Posterior cingulate gyrus (tissue), 11 donors: ENCODE results near the gene B3GNT9.
A peak's percentile ranks its signal among the peaks of the same experiment; 100 is the strongest.
"Not testable (repeated sequence)": the region's sequence is repeated elsewhere in the genome, so short reads cannot be mapped to it uniquely, and the experiment has no call there.

ENCODE experiments used
- DNase-seq, 10 donors: peaks; one replicate each; pipeline versions ENCODE4 v3.0.0 to v3.0.0-alpha.2; 2020 to 2021; ENCODE audit warnings: mixed read lengths in 3 of 10
- intact Hi-C: fragments of 100-400 bp; cut with DNase I; formaldehyde crosslinking; loops from one replicate; pipeline ENCODE4 v1.15.1; 2023

Gene B3GNT9

DNA sequence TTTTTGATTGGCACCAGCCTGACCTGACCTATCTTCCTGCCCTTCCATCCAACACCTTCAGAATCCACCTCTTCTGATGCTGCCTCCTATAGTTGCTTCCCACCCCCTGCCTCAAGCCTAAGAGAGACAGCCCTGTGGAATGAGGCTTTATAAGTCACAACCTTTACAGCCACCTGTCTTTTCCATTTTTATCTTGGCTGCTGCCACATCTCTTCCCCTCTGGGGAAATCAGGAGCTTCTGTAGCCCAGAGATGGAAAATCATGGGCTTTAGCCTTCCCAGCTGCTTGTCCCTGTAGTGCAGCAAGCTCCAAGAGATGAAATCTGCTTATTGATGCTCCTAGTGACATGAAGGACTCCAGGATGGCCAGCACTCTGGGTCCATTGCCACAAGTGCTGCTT, 22.4 kb downstream of the B3GNT9 start:
- intact Hi-C loops, result no loop called here
- DNase-seq, result no peak

DNA sequence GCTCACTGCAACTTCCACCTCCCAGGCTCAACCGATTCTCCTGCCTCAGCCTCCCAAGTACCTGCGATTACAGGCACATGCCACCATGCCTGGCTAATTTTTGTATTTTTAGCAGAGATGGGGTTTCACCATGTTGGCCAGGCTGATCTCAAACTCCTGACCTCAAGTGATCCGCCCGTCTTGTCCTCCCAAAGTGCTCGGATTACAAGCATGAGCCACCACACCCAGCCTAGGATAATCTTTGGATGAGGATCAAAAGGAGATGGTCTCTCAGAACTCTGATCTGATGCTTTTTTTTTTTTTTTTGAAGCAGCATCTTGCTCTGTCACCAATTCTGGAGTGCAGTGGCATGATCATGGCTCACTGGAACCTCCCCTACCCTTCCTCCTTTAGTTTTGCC, 28.0 kb downstream of the B3GNT9 start:
- intact Hi-C loops, DNase-seq: not testable (repeated sequence)

DNA sequence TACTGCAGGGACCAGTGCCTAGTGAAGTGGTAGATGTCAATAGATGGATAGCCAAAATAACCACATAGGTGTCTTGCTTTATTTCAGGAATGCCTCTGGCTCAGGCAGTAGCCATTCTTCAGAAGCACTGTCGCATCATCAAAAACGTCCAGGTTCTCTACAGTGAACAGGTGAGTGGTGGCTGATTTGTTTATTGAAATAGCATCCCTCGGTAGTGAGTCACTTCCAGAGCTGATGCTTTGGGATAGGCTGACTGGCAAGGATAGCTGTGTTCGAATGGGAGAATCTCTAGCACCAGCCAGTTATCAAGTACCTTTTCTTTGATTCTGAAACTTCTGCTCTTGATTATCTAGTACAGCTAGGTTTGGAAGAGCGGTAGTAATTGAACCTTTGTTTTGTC, 30.8 kb downstream of the B3GNT9 start:
- intact Hi-C loops, result no loop called here
- no peak for DNase-seq

DNA sequence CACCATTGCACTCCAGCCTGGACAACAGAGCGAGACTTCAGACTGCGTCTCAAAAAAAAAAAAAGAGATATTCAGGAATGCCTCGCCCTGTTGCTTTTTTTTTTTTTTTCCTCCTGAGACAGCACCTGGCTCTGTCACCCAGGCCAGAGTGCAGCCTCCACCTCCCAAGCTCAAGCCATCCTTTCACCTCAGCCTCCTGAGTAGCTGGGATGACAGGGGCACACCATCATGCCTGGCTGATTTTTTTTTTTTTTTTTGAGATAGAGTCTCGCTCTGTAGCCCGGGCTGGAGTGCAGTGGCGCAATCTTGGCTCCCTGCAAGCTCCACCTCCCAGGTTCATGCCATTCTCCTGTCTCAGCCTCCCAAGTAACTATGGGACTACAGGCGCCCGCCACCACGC, 33.1 kb downstream of the B3GNT9 start:
- DNase-seq, result no peak
- intact Hi-C loops, result no loop called here

DNA sequence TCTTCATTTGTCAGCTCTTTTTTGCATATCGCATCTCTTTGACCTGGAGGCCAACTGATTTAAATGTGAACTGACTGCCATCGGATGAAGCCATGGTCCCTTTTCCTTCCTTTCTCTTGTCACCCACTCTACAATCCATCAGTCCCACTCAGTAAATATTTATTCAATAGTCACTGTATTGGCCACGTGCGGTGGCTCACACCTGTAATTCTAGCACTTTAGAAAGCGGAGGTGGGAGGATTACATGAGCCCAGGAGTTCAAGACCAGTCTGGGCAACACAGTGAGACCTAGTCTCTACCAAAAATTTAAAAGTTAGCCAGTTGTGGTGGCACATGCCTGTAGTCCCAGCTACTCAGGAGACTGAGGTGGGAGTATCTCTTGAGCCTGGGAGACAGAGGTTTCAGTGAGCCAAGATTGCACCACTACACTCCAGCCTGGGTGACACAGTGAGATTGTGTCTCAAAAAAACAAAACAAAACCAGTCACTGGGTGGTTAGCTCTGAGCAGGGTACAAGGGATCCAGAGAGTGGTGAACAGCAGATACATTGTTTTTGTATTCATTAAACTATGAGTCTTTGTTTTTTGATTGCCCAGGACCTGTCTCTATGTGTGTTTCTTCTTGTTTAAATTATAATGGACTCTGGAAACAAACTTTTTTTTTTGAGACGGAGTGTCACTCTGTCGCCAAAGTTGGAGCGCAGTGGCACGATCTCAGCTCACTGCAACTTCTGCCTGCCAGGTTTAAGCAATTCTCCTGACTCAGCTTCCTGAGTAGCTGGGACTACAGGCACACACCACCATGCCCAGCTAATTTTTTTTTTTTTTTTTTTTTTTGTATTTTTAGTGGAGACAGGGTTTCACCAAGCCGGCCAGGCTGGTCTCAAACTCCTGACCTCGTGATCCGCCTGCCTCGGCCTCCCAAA, 34.1 kb downstream of the B3GNT9 start:
- DNase-seq, result no peak
- intact Hi-C loops, result no loop called here

DNA sequence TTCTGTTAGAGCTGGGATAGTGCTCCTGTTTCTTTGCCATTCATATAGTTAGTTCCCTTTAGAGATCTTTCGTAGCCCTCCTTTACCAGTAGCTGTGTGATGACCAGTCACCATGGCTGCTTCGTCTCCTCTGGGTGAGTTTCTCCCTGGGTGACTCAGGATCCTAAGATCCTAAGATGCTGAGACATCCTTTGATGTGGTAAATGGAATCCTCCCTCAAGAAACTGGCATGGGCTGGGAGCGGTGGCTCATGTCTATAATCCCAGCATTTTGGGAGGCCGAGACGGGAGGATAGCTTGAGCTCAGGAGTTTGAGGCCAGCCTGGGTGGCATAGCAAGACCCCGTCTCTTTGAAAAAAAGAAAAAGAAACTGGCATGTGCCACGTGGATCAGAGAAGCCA, 35.2 kb downstream of the B3GNT9 start:
- DNase-seq, result no peak
- intact Hi-C loops, result no loop called here

DNA sequence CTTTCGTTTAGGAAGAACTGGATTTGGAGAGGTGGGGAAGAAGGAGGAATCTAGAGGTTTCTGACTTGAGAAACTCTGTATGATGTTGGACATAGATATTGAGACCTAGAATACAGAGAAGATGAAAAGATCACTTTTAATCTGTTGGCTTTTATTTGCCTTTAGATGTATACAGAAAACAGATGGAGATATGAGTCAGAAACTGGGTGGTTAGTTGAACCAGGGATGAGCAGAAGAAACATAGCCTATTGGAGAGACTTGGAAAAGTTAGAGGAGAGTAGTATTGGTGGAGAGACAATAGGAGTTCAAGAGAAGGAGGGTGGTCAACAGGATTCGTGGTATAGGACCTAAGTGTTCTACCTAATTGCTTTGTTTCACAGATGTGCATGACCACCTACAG, 36.0 kb downstream of the B3GNT9 start:
- no peak for DNase-seq
- intact Hi-C loops, result loop anchor here (5.0 kb wide), 1 partner anchor 43 kb away; the partner anchor contains the start of genes FBXL8 and TRADD

DNA sequence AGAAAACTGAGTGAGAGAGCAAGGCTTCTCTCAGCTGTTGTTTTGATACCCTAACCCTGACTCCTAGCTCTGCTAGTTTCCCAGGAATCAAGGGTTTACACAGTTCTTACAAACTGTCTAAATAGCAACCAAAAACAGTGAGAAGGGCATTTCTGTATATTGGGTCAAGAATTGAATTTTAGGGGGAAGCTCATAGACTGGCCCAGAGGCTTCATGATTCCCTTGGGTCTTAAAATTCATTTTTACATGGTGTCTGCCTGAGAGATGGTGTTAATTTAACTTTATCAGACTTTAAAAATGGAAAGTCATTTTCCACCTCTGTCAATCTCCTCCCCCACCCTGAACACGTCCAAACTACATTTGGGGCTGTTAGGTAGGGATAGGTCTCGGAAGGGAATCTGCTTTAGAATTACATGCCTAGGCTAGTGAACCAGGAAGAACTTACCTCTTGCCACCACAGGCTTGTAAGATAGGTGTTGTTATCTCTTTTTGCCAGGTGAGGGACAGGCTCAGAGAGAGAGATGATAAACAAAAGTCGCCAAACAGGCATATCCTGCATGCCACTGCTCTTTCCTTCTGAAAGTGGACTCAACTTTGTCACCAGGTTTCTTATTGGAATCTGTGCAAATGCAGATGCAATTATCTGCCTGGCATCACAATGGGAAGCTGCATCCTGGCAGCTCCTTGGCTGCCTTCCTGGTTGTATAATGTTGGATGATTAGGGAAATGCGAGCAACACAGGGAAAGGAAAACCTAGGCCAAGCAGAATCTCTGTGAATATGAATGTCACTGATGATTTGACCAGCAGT, 38.0 kb downstream of the B3GNT9 start:
- no peak for DNase-seq
- intact Hi-C loops, result loop anchor here (5.0 kb wide), 1 partner anchor 45 kb away; the partner anchor contains the start of genes FBXL8 and TRADD

DNA sequence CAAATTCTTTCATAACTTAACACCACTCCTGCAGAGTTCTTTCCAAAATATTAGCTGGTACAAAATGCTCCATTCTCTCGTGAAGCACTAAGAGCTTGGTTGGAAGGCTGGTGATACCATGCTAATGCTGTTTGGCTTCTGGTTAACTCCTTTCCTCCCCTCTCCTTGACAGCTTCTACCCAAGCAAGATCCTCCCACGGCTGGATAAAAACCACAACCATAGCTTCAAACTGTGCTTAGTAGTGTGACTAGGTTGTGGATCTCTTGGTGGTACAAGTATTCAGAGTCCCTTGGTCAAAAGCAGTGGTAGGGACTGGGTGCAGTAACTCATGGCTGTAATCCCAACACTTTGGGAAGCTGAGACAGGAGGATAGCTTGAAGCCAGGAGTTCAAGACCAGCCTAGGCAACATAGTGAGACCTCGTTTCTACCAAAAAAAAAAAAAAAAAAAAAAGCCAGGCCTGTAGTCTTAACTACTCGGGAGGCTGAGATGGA, 38.8 kb downstream of the B3GNT9 start:
- intact Hi-C loops, result loop anchor here (5.0 kb wide), 1 partner anchor 45 kb away; the partner anchor contains the start of genes FBXL8 and TRADD
- no peak for DNase-seq

DNA sequence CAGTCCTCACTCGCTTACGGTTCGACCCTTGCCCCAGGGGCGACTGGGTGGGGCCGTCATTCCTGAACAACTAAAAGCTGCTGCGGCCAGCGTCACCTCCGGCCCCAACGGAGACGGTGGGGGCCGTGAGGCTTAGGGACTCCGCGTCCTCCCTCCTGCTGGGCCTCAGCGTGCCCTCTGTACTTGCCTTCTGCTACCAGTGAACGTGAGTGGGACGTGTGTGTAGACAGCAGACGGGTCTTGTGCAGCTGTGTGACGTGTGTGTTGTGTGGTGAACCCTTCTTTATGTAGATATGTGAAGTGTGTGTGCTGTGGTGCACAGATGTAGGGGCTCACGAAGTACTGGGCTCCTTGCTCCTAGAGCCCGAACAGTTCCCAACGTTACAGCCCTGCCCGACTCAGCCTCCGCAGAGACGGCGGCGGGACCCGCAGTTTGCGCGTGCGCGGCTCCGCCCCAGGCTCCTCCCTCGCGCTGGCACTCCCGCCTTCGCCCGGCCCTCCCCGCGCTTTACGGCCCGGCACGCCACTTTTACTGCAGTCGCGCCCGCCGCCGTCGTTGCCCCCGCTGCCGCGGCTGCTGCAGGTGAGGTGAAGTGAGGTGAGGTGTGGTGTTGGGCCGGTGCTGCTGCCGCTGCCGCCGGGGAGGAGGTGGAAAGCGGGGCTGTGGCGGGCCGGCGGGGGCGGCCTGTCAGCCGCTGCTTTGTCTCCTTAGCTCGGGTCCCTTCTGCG, 41.2 kb downstream of the B3GNT9 start, which contains the start of gene PHAF1:
Gene PHAF1 (plus strand): TSS at position 535 of the 729 bp plus-strand sequence. CDS start 235 bp downstream, outside the sequence.
- peak; percentile 92 to 99 (median 96) for DNase-seq
- intact Hi-C loops, result loop anchor here (5.0 kb wide), 2 partner anchors 48 to 82 kb away; partner anchors contain the start of genes CBFB, FBXL8 and TRADD

DNA sequence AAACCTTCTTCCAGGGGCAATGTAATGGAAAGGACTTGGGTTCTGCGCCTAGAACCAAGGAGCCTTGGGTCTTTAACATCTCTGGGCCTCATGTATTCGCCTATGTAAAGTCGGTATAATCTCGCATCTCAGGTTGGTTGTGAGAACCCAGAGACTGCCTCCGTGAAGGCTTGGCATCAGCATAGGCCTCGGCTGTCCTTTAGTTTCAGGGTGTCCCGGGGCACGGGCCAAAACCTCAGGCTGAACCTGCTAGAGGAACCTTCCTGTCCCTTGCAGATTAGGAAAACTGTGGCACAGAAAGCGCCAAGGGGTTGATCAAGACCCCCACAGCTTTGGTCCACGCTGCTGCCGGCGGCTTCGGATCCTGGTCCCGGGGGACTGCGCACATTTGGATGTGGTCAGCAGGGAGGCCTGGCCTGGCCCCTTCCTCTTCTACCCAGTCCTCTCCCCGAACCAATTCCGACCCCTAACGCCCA, 41.8 kb downstream of the B3GNT9 start:
- no peak for DNase-seq
- intact Hi-C loops, result loop anchor here (5.0 kb wide), 1 partner anchor 82 kb away; the partner anchor contains the start of gene CBFB

DNA sequence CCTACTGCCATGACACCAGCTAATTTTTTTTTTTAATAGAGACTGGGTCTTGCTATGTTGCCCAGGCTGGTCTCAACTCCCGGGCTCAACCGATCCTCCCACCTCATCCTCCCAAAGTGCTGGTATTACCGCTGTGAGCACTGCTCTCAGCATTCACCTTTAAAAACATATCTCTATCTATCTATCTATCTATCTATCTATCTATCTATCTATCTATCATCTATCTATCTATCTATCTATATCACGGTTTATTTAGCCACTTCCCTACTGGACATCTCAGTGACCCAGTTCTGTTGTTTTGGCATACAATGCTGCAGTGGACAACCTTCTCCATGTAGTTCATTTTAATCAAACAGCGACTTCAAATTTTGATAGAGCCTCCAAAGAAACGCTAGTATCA, 42.3 kb downstream of the B3GNT9 start:
- no peak for DNase-seq
- intact Hi-C loops, result loop anchor here (5.0 kb wide), 1 partner anchor 81 kb away; the partner anchor contains the start of gene CBFB

DNA sequence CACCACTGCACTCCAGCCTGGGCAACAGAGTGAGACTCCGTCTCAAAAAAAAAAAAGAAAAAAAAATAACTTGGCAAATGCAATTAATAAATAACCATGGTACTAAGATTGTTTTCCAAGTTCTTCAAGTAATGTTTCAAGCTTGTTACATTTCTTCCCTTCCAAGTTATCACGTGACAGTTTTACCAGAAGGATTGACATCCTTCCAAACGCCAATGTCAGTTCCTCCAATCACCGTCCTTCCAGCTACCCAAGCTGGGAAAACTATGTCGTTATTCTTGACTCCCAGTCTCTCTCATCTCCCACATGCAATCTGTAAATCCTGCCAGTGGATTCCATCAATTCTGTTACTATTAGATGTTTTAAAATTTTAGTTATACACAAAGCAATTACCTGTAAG, 44.9 kb downstream of the B3GNT9 start:
- intact Hi-C loops, result loop anchor here (5.0 kb wide), 1 partner anchor 79 kb away; the partner anchor contains the start of gene CBFB
- DNase-seq, result no peak

DNA sequence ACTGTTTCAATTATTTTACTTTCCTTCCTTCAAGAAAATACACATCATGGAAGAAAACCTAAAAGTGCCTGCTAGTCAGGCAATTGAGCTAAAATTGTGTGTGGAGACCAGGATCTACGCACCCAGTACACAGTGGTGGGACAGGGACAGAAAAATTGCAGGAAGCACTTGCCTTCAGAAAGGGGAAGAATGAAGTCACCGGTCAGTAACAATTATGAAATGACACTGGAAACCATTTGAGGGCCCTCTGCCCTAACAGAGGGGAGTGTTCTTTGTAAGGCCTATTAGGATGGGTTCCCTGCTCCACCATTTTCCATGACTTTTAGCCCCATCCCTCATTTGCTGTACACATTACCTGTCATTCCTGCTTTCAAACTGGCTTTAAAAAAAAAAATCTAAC, 45.6 kb downstream of the B3GNT9 start:
- no peak for DNase-seq
- intact Hi-C loops, result loop anchor here (5.0 kb wide), 1 partner anchor 78 kb away; the partner anchor contains the start of gene CBFB

DNA sequence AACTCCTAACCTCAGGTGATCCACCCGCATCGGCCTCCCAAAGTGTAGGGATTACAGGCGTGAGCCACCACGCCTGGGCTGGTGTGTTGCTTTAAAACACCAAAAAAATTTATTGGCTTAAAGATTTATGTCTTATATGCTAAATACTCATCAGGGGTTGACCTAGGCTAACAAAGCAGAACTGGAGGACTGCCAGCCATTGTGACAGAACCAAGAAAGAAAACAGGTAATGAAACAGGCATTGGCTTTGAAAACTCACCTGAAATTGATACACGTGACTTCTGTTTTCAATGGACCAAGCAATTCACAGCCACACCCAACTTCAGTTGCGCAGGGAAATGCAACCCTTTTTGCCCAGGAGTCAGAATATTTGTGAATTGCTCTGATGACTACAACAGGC, 46.0 kb downstream of the B3GNT9 start:
- intact Hi-C loops, result loop anchor here (5.0 kb wide), 2 partner anchors 78 to 88 kb away; partner anchors contain the start of gene CBFB
- no peak for DNase-seq

DNA sequence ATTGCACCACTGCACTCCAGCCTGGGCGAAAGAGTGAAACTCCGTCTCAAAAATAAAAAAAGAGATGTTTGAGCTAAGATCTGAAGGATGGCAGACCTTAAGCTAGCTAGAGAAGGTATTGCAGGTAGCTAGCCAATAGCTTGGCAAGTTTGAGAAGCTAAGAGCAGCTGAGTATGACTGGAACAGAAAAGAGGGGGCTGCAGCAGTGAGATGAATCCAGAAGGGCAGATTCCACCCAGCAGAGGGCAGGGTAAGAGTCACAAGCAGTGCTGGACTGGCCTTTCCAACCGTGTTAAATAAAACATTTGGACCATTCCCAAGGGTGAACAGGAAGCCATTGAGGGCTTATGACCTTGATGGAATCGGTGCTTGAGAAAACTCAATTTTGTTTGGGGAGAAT, 46.7 kb downstream of the B3GNT9 start:
- DNase-seq, result peak in 1 of 10 donors; percentile 27
- intact Hi-C loops, result loop anchor here (5.0 kb wide), 1 partner anchor 87 kb away; no protein-coding TSS in a partner anchor

DNA sequence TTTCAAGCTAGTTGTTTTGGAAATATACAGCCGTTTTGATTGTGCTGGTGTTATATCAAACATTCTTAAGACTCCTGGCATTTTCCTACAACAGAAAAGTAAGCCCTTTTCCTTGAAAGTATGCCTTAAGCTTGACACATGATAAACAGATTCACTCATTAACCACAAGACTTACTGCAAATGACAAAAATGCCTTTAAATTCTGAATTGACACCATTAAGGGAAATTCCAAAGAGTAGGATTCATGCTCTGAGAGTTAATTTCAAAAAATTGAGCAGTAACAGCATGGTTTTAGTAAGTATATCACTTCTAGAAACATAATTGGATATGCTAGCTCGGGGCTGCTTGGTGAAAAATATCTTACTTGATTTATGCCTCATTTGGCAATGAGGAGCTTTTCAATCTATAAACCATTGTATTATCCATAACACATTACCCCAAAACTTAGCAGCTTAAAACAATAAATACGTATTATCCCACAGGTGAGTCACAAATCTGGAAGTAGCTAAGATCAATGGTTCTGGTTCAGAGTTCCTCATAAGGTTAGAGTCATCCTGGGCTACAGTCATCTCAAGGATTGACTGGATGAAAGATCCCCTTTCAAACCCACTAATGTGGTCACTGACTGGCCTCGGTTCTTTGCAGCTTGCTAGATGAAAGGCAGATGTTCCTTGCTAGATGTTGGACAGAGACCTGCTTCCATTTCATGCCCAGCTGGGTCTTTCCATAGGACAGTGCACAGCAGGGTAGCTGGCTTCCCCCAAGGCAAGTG, 49.3 kb downstream of the B3GNT9 start:
- DNase-seq, result no peak
- intact Hi-C loops, result loop anchor here (1.0 to 5.0 kb wide), 2 partner anchors 84 to 124 kb away; no protein-coding TSS in a partner anchor

DNA sequence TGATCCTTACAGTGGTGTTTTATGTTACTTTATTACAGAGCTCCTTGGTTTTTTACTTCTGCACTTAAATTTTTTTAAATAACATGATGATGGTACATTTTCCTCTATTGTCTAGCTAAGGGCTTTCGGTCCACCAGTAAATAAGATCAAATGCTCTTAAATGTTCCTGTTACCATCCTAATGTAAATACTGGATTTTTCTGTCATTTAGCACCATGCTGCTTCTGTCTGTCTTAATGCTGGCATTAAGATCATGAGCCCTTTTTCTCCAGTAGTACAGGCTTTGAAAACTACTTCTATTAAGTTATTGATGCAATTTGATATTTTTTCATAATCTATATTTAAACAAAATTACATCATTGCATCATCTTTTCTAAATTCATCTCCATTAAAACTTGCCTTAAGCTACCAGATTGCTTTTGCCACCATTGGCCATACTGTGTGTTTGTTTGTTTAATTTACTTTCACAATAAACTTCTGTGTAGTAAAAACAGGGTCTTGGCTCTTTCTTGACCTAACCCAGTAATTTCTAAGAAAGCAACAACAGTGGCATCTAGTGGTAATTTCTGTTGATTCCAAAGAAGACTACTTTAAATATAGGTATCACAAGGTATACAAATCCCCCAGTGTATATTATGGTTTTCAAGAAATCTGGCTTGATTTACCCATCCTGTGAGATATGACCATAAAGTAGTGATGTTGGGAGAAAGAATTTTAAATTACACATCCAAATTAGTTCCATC, 50.1 kb downstream of the B3GNT9 start:
- no peak for DNase-seq
- intact Hi-C loops, result loop anchor here (1.0 to 5.0 kb wide), 2 partner anchors 83 to 123 kb away; no protein-coding TSS in a partner anchor
